ENCODE measurements around the gene CD248. TPM values are rescaled to one million over a fixed set of nuclear protein-coding genes. Genes with fewer than 3 reads are reported as not detected.
A peak's percentile ranks its signal among the peaks of the same experiment; 100 is the strongest.

Gene CD248
- total RNA-seq, 4 donors from 2014 or later, result 29.9 to 69.7 (median 47.3) TPM

- Histone ChIP-seq H3K27me3 (peaks cover 0 to 37% of the 10 kb centered on the region in 2 donors), H3K4me1 (peaks cover 0 to 55% (median 25%) of the 10 kb centered on the region in 4 donors), H3K36me3 (peaks cover 0 to 13% (median 0%) of the 10 kb centered on the region in 3 donors), H3K4me3 (no peak overlapping the region), H3K27ac (no peak overlapping the region), H3K9me3 (no peaks in the 10 kb centered on the region)
- TF ChIP-seq CTCF (IDR thresholded peaks at IDR 0.05) (no peak), EP300 (IDR thresholded peaks at IDR 0.05) (no peak)
- 73% methylated on average over 2 of the region's 2 CpGs for WGBS, 2 donors
- DNase-seq (ENCODE audit: low spot score in 2 of 2), result no peak
These were observed 26.6 kb downstream of the CD248 start for GRCh38 chr11:66290330-66290621.

- H3K4me1 ChIP-seq, result peaks cover 0 to 60% (median 25%) of the 10 kb centered on the region in 4 donors
These were observed 27.1 kb downstream of the CD248 start for GRCh38 chr11:66289548-66290329.

GRCh38 chr11:66288671-66289547 lies 27.9 kb downstream of the CD248 start, which contains the start of gene YIF1A:
TSS of gene YIF1A (minus strand) at chr11:66289143. CDS start at chr11:66288985, 158 bp downstream.
- Histone ChIP-seq H3K36me3 (peaks cover 0 to 27% (median 0%) of the 10 kb centered on the region in 3 donors), H3K27me3 (peaks cover 0 to 30% of the 10 kb centered on the region in 2 donors), H3K4me3 (peak within 1 kb of the TSS; percentile 65 to 88 (median 83)), H3K4me1 (peaks cover 0 to 61% (median 25%) of the 10 kb centered on the region in 4 donors), H3K9me3 (no peaks in the 10 kb centered on the region), H3K27ac (peak within 1 kb of the TSS; percentile 90 to 97 (median 96))
- 1% methylated on average over 28 to 63 of the region's 87 CpGs for WGBS, 2 donors
- peak; percentile 95 to 97 for DNase-seq (ENCODE audit: low spot score in 2 of 2)
- TF ChIP-seq POLR2A (IDR thresholded peaks at IDR 0.05) (peak; percentile 93 to 97), EP300 (IDR thresholded peaks at IDR 0.05) (peak; percentile 75 to 96), CTCF (IDR thresholded peaks at IDR 0.05) (peak in 2 of 5 experiments; percentile 32 to 63)

More at GRCh38 chr11:66289548-66290329, 27.1 kb downstream of the CD248 start:
- peak overlapping the region; percentile 90 to 97 (median 94) for H3K27ac ChIP-seq
- no peak for TF ChIP-seq EP300 (IDR thresholded peaks at IDR 0.05)
- no peak for TF ChIP-seq POLR2A (IDR thresholded peaks at IDR 0.05)
- no peak for TF ChIP-seq CTCF (IDR thresholded peaks at IDR 0.05)
- DNase-seq (ENCODE audit: low spot score in 2 of 2), result peak; percentile 43 to 64
- 10% methylated on average over 34 to 35 of the region's 36 CpGs for WGBS, 2 donors
- H3K36me3 ChIP-seq, result peaks cover 0 to 19% (median 0%) of the 10 kb centered on the region in 3 donors
- no peaks in the 10 kb centered on the region for H3K9me3 ChIP-seq
- peaks cover 0 to 37% of the 10 kb centered on the region in 2 donors for H3K27me3 ChIP-seq
- peak overlapping the region; percentile 63 to 88 (median 83) for H3K4me3 ChIP-seq

- DNase-seq (ENCODE audit: low spot score in 2 of 2), result no peak
- H3K27ac ChIP-seq, result peak overlapping the region; percentile 90 to 97 (median 96)
- peak overlapping the region; percentile 65 to 88 (median 83) for H3K4me3 ChIP-seq
- H3K9me3 ChIP-seq, result no peaks in the 10 kb centered on the region
- H3K36me3 ChIP-seq, result peaks cover 0 to 33% (median 0%) of the 10 kb centered on the region in 3 donors
- no peak for TF ChIP-seq POLR2A (IDR thresholded peaks at IDR 0.05)
- no peak for TF ChIP-seq CTCF (IDR thresholded peaks at IDR 0.05)
- no peak for TF ChIP-seq EP300 (IDR thresholded peaks at IDR 0.05)
- 31 to 36% methylated on average over 20 of the region's 20 CpGs for WGBS, 2 donors
- H3K4me1 ChIP-seq, result peaks cover 0 to 63% (median 25%) of the 10 kb centered on the region in 4 donors
- H3K27me3 ChIP-seq, result peaks cover 0 to 22% of the 10 kb centered on the region in 2 donors
These were observed 28.8 kb downstream of the CD248 start for GRCh38 chr11:66287889-66288670.
